ENCODE data around the gene CFAP77.

GRCh38 chr9:132562306-132562573, 152.2 kb downstream of the CFAP77 start:
- TF ChIP-seq CTCF (conservative IDR thresholded peaks at IDR 0.05 in 1 of 2, IDR thresholded peaks at IDR 0.05 in 1 of 2; ENCODE audit: extremely low read depth in 1 of 2, insufficient read depth in 1 of 2, low read depth in 1 of 2, low read length in 2 of 2) (no peak), EZH2 (IDR thresholded peaks at IDR 0.05; ENCODE audit: borderline replicate concordance, low read length) (no peak)
